NAMALWA (cell line): ENCODE measurements around the gene NEK2.
"Not testable (repeated sequence)": the region's sequence is repeated elsewhere in the genome, so short reads cannot be mapped to it uniquely, and the experiment has no call there.

ENCODE experiments used
- DNase-seq: peaks from one replicate; pipeline ENCODE4 v3.0.0-alpha.2; 2015; ENCODE audit warnings: low spot score

NEK2 gene

GRCh38 chr1:211632808-211633523, 42.5 kb downstream of the NEK2 start:
- DNase-seq: no peak

GRCh38 chr1:211632117-211632807, 43.2 kb downstream of the NEK2 start:
- no peak for DNase-seq

GRCh38 chr1:211631168-211631567, 44.3 kb downstream of the NEK2 start:
- DNase-seq: no peak

- DNase-seq: no peak
Measured at GRCh38 chr1:211630236-211631081, 45.0 kb downstream of the NEK2 start.

- no peak for DNase-seq
Measured at GRCh38 chr1:211628417-211628816, 47.0 kb downstream of the NEK2 start.

GRCh38 chr1:211627259-211627658, 48.2 kb downstream of the NEK2 start:
- DNase-seq: no peak

- DNase-seq: not testable (repeated sequence)
Measured at GRCh38 chr1:211625866-211626265, 49.6 kb downstream of the NEK2 start.

GRCh38 chr1:211625040-211625439, 50.4 kb downstream of the NEK2 start:
- peak; percentile 29 for DNase-seq

- DNase-seq: no peak
Measured at GRCh38 chr1:211623515-211623914, 51.9 kb downstream of the NEK2 start.

- DNase-seq: no peak
Measured at GRCh38 chr1:211621447-211622198, 53.8 kb downstream of the NEK2 start.

- DNase-seq: no peak
Measured at GRCh38 chr1:211620097-211620496, 55.3 kb downstream of the NEK2 start.

GRCh38 chr1:211619033-211619996, 56.1 kb downstream of the NEK2 start:
- no peak for DNase-seq

GRCh38 chr1:211616965-211617297, 58.5 kb downstream of the NEK2 start:
- no peak for DNase-seq

- DNase-seq: no peak
Measured at GRCh38 chr1:211616231-211616964, 59.0 kb downstream of the NEK2 start.

- DNase-seq: no peak
Measured at GRCh38 chr1:211614615-211615014, 60.8 kb downstream of the NEK2 start.

- no peak for DNase-seq
Measured at GRCh38 chr1:211613951-211614350, 61.5 kb downstream of the NEK2 start.

- no peak for DNase-seq
Measured at GRCh38 chr1:211613108-211613947, 62.1 kb downstream of the NEK2 start.

- no peak for DNase-seq
Measured at GRCh38 chr1:211612786-211613107, 62.7 kb downstream of the NEK2 start.
